Astrocyte (in vitro differentiated cells and primary cell): ENCODE measurements around the gene GLT8D2. TPM values are rescaled to one million over a fixed set of nuclear protein-coding genes. Genes with fewer than 3 reads are reported as not detected.
"Not testable (repeated sequence)": the region's sequence is repeated elsewhere in the genome, so short reads cannot be mapped to it uniquely, and the experiment has no call there.

Experiments used
- DNase-seq: peaks from one replicate; pipeline ENCODE4 v3.0.0-alpha.2; 2010; ENCODE audit warnings: low read depth
- FAIRE-seq: peaks from 2 replicates; lab custom pipeline; 2011; peaks lifted over from hg19 to GRCh38; lab: Jason Lieb, UNC
- H2AFZ ChIP-seq: 2 replicates; pipeline ENCODE4 v1.6.0; 2012; ENCODE audit warnings: low read depth, low read length, inconsistent platforms
- H3K27ac ChIP-seq: 2 replicates; pipeline ENCODE4 v1.5.1; 2011; ENCODE audit warnings: low read depth, low read length, inconsistent platforms
- H3K27me3 ChIP-seq: 2 replicates; pipeline ENCODE4 v1.6.0; 2011; ENCODE audit warnings: low read length, inconsistent platforms; ENCODE audit not compliant: insufficient read depth
- H3K36me3 ChIP-seq: 2 replicates; pipeline ENCODE4 v1.5.1; 2011; ENCODE audit warnings: low read length, inconsistent platforms; ENCODE audit not compliant: insufficient read depth
- H3K4me1 ChIP-seq: 2 replicates; pipeline ENCODE4 v1.5.1; 2011; ENCODE audit warnings: low read length, inconsistent platforms; ENCODE audit not compliant: insufficient read depth
- H3K4me2 ChIP-seq: 2 replicates; pipeline ENCODE4 v1.6.0; 2012; ENCODE audit warnings: low read length, inconsistent platforms
- H3K4me3 ChIP-seq: 2 replicates; pipeline ENCODE4 v1.5.1; 2011; ENCODE audit warnings: low read depth, mild to moderate bottlenecking, low read length, inconsistent platforms; ENCODE audit not compliant: insufficient read depth
- H3K79me2 ChIP-seq: 2 replicates; pipeline ENCODE4 v1.6.0; 2012; ENCODE audit warnings: mild to moderate bottlenecking, low read length, inconsistent platforms; ENCODE audit not compliant: insufficient read depth
- H3K9ac ChIP-seq: 2 replicates; pipeline ENCODE4 v1.6.0; 2012; ENCODE audit warnings: mild to moderate bottlenecking, low read length, inconsistent platforms
- H3K9me3 ChIP-seq: 2 replicates; pipeline ENCODE4 v1.5.1; 2012; ENCODE audit warnings: low read depth, mild to moderate bottlenecking, low read length, inconsistent platforms; ENCODE audit not compliant: insufficient read depth
- H4K20me1 ChIP-seq: 2 replicates; pipeline ENCODE4 v1.6.0; 2012; ENCODE audit warnings: low read length, inconsistent platforms; ENCODE audit not compliant: insufficient read depth
- H3K27ac Mint-ChIP-seq: one replicate; pipeline ENCODE4 v1.8.0; 2021; ENCODE audit warnings: mild to moderate bottlenecking, mixed read lengths; ENCODE audit not compliant: unreplicated experiment
- H3K27me3 Mint-ChIP-seq: one replicate; pipeline ENCODE4 v1.8.0; 2021; ENCODE audit warnings: low read depth, mixed read lengths; ENCODE audit not compliant: unreplicated experiment
- H3K36me3 Mint-ChIP-seq: one replicate; pipeline ENCODE4 v1.8.0; 2021; ENCODE audit warnings: low read depth, mixed read lengths; ENCODE audit not compliant: unreplicated experiment
- H3K4me1 Mint-ChIP-seq: one replicate; pipeline ENCODE4 v1.8.0; 2021; ENCODE audit warnings: low read depth, mixed read lengths; ENCODE audit not compliant: unreplicated experiment
- H3K4me3 Mint-ChIP-seq: one replicate; pipeline ENCODE4 v1.8.0; 2021; ENCODE audit warnings: mild to moderate bottlenecking, moderate library complexity, mixed read lengths; ENCODE audit not compliant: unreplicated experiment
- H3K9me3 Mint-ChIP-seq: one replicate; pipeline ENCODE4 v1.8.0; 2021; ENCODE audit warnings: mild to moderate bottlenecking, mixed read lengths; ENCODE audit not compliant: unreplicated experiment
- CTCF ChIP-seq: IDR thresholded peaks from 2 replicates; pipeline ENCODE4 v1.5.1; 2011; ENCODE audit warnings: low read depth, mild to moderate bottlenecking, inconsistent platforms, low read length, moderate library complexity; ENCODE audit not compliant: insufficient read depth
- EZH2 ChIP-seq: IDR thresholded peaks from 2 replicates; pipeline ENCODE4 v1.6.1; 2012; ENCODE audit warnings: mild to moderate bottlenecking, low read length, inconsistent platforms; ENCODE audit not compliant: insufficient read depth
- total RNA-seq: library from RNA; stranded (reverse); gene quantifications from 2 replicates; pipeline ENCODE4 v1.2.1, GENCODE V29; 2021

GLT8D2 gene
- total RNA-seq, 1 donor from 2014 or later = 11.1 TPM

DNA sequence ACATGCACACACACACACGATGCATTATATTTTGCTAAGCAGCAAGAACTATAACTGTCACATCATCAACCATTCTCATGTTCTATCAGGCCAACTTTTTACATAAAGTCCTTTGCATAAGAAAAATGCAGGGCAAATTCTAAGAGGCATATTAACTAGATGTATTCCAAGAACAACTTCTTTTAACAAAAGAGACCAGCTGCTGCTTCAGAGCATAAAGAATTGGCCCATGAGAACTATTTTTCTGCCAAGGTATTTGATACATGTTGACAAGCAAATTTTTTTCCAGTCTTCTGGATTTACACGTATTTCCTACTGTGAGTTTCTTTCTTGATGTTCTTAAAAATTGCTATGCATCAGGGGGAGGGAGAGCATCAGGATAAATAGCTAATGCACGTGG is 27.2 kb downstream of the GLT8D2 start:
- no peak for DNase-seq
- Histone ChIP-seq H3K27ac (no peak overlapping the region), H3K4me2 (no peak overlapping the region), H3K9ac (no peak overlapping the region), H3K9me3 (no peaks in the 10 kb centered on the region), H3K4me1 (no peaks in the 10 kb centered on the region), H4K20me1 (no peaks in the 10 kb centered on the region), H3K36me3 (no peaks in the 10 kb centered on the region), H3K79me2 (no peaks in the 10 kb centered on the region), H3K4me3 (no peak overlapping the region), H2AFZ (no peak overlapping the region), H3K27me3 (no peaks in the 10 kb centered on the region)
- Mint-ChIP-seq H3K27ac (no peak overlapping the region), H3K9me3 (peaks cover 6% of the 10 kb centered on the region), H3K27me3 (peaks cover 12% of the 10 kb centered on the region), H3K36me3 (peaks cover 5% of the 10 kb centered on the region), H3K4me3 (no peak overlapping the region), H3K4me1 (no peaks in the 10 kb centered on the region)
- TF ChIP-seq EZH2 = no peak
- no peak for TF ChIP-seq CTCF
- no peak for FAIRE-seq

- H3K27me3 Mint-ChIP-seq = peaks cover 12% of the 10 kb centered on the region
- not testable (repeated sequence) for H3K27ac Mint-ChIP-seq, H2AFZ ChIP-seq, H3K9me3 Mint-ChIP-seq, H3K9ac ChIP-seq, H4K20me1 ChIP-seq, H3K4me2 ChIP-seq, H3K27ac ChIP-seq, FAIRE-seq, H3K4me3 ChIP-seq, H3K4me3 Mint-ChIP-seq, DNase-seq, H3K36me3 ChIP-seq, H3K4me1 Mint-ChIP-seq, H3K36me3 Mint-ChIP-seq, H3K79me2 ChIP-seq, H3K4me1 ChIP-seq, H3K27me3 ChIP-seq, H3K9me3 ChIP-seq
Observed at GRCh38 chr12:104021862-104022261, 28.1 kb downstream of the GLT8D2 start.

DNA sequence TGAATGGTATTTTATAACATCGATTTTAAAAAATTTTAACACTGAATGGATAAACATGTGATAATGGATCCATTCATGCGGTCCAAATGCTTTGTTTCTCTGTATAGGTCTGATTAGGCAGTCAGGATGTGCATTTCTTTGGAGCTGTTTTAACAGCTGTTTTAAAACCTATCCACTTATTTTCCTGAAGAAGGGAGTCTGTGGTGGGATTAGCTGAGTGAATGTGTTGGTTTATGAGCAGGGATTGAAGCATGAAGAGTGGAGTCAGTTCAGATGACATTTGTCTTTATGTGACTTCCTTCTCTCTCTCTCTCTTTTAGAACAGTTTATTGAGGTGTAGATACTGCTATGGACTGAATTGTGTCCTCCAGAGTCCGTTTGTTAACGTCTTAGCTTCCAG is 37.7 kb downstream of the GLT8D2 start:
- H3K27ac Mint-ChIP-seq = no peak overlapping the region
- Histone ChIP-seq H3K9ac (no peak overlapping the region), H3K4me2 (no peak overlapping the region), H3K27ac (no peak overlapping the region), H3K9me3 (no peaks in the 10 kb centered on the region), H3K79me2 (no peaks in the 10 kb centered on the region), H4K20me1 (no peaks in the 10 kb centered on the region), H3K27me3 (no peaks in the 10 kb centered on the region), H3K4me1 (peaks cover 11% of the 10 kb centered on the region), H2AFZ (no peak overlapping the region), H3K4me3 (no peak overlapping the region), H3K36me3 (no peaks in the 10 kb centered on the region)
- H3K4me3 Mint-ChIP-seq = no peak overlapping the region
- DNase-seq = no peak
- TF ChIP-seq EZH2 (no peak), CTCF (no peak)
- FAIRE-seq = no peak
- peaks cover 9% of the 10 kb centered on the region for H3K4me1 Mint-ChIP-seq
- peaks cover 6% of the 10 kb centered on the region for H3K36me3 Mint-ChIP-seq
- no peaks in the 10 kb centered on the region for H3K27me3 Mint-ChIP-seq
- H3K9me3 Mint-ChIP-seq = peaks cover 4% of the 10 kb centered on the region
